ENCODE data around the gene ATP2A3.
A peak's percentile ranks its signal among the peaks of the same experiment; 100 is the strongest.

Gene ATP2A3

DNA sequence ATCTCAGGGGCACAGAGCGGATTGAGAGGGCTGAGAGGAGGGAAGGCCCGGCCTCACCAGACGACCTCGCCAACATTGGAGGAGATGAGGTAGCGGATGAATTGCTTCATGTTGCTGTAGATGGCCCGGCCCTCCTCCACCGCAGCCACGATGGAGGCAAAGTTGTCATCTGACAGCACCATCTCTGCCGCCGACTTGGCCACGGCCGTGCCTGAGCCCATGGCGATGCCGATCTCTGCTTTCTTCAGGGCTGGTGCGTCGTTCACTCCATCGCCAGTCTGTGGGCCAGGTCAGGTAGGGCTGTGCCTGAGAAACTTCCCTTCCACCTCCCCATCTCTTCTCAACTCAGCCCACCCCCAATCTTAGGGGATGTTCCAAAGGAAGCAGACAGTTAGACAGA lies 26.9 kb downstream of the ATP2A3 start:
- no peak for ATAC-seq
- no peak for TF ChIP-seq TSHZ2 (CRISPR knock-in tag; IDR thresholded peaks at IDR 0.05)
- TF ChIP-seq ZFP3 (CRISPR knock-in tag; IDR thresholded peaks at IDR 0.05), result no peak
- TF ChIP-seq, protein P1, sequence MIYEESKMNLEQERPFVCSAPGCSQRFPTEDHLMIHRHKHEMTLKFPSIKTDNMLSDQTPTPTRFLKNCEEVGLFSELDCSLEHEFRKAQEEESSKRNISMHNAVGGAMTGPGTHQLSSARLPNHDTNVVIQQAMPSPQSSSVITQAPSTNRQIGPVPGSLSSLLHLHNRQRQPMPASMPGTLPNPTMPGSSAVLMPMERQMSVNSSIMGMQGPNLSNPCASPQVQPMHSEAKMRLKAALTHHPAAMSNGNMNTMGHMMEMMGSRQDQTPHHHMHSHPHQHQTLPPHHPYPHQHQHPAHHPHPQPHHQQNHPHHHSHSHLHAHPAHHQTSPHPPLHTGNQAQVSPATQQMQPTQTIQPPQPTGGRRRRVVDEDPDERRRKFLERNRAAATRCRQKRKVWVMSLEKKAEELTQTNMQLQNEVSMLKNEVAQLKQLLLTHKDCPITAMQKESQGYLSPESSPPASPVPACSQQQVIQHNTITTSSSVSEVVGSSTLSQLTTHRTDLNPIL (CRISPR knock-in tag; IDR thresholded peaks at IDR 0.05; ENCODE audit: low read depth), result no peak
- TF ChIP-seq, protein P2, sequence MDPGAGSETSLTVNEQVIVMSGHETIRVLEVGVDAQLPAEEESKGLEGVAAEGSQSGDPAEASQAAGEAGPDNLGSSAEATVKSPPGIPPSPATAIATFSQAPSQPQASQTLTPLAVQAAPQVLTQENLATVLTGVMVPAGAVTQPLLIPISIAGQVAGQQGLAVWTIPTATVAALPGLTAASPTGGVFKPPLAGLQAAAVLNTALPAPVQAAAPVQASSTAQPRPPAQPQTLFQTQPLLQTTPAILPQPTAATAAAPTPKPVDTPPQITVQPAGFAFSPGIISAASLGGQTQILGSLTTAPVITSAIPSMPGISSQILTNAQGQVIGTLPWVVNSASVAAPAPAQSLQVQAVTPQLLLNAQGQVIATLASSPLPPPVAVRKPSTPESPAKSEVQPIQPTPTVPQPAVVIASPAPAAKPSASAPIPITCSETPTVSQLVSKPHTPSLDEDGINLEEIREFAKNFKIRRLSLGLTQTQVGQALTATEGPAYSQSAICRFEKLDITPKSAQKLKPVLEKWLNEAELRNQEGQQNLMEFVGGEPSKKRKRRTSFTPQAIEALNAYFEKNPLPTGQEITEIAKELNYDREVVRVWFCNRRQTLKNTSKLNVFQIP (CRISPR knock-in tag; IDR thresholded peaks at IDR 0.05; ENCODE audit: borderline replicate concordance, low read depth), result no peak
- TF ChIP-seq BACH2 (CRISPR knock-in tag; IDR thresholded peaks at IDR 0.05; ENCODE audit: borderline replicate concordance), result no peak
- no peak for TF ChIP-seq ISL1 (CRISPR knock-in tag; IDR thresholded peaks at IDR 0.05)
- no peak for TF ChIP-seq CSRNP3 (CRISPR knock-in tag; IDR thresholded peaks at IDR 0.05)
- no peak for TF ChIP-seq ESRRG (CRISPR knock-in tag; IDR thresholded peaks at IDR 0.05)
- TF ChIP-seq GLIS3 (CRISPR knock-in tag; IDR thresholded peaks at IDR 0.05), result no peak
- TF ChIP-seq ZFP30 (CRISPR knock-in tag; IDR thresholded peaks at IDR 0.05), result no peak
- TF ChIP-seq ZC3H10 (CRISPR knock-in tag; IDR thresholded peaks at IDR 0.05), result no peak
- no peak for TF ChIP-seq ARNTL (CRISPR knock-in tag; IDR thresholded peaks at IDR 0.05; ENCODE audit: borderline replicate concordance, low read depth)
- TF ChIP-seq ZNF565 (CRISPR knock-in tag; conservative IDR thresholded peaks at IDR 0.05; ENCODE audit: low read depth), result no peak
- TF ChIP-seq, protein P3, sequence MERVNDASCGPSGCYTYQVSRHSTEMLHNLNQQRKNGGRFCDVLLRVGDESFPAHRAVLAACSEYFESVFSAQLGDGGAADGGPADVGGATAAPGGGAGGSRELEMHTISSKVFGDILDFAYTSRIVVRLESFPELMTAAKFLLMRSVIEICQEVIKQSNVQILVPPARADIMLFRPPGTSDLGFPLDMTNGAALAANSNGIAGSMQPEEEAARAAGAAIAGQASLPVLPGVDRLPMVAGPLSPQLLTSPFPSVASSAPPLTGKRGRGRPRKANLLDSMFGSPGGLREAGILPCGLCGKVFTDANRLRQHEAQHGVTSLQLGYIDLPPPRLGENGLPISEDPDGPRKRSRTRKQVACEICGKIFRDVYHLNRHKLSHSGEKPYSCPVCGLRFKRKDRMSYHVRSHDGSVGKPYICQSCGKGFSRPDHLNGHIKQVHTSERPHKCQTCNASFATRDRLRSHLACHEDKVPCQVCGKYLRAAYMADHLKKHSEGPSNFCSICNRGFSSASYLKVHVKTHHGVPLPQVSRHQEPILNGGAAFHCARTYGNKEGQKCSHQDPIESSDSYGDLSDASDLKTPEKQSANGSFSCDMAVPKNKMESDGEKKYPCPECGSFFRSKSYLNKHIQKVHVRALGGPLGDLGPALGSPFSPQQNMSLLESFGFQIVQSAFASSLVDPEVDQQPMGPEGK (CRISPR knock-in tag; IDR thresholded peaks at IDR 0.05; ENCODE audit: borderline replicate concordance), result no peak
- TF ChIP-seq ZNF8 (CRISPR knock-in tag; IDR thresholded peaks at IDR 0.05), result no peak
- TF ChIP-seq TOX (CRISPR knock-in tag; IDR thresholded peaks at IDR 0.05; ENCODE audit: borderline replicate concordance), result no peak
- no peak for TF ChIP-seq OSR1 (CRISPR knock-in tag; IDR thresholded peaks at IDR 0.05)
- no peak for TF ChIP-seq RARB (CRISPR knock-in tag; IDR thresholded peaks at IDR 0.05)

DNA sequence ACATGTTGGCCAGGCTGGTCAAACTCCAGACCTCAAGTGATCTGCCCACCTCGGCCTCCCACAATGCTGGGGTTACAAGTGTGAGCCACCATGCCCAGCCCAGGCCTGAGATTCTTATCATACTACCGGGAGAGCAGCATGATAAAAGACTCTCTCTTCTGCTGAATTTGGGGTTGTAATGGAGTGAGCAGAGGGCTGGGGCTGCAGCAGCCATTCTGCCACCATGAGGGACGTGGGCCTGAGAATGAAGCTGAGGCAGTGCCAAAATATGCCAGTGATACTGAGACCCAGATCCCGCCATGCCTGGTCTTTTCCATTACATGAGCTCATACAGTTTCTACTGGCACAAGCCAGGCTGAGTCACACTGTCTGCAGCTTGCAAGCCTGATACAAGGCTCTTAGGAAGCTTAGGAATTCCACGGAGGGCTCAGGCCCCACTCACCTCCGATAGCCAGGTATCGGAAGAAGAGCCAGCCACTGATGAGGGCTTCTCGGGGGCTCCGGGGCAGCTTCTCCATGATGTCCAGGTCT lies 28.3 kb downstream of the ATP2A3 start:
- ATAC-seq, result peak; percentile 74
- TF ChIP-seq CSDC2 (CRISPR knock-in tag; IDR thresholded peaks at IDR 0.05), result no peak
- TF ChIP-seq, protein P2 (CRISPR knock-in tag; IDR thresholded peaks at IDR 0.05; ENCODE audit: borderline replicate concordance, low read depth), result no peak
- no peak for TF ChIP-seq BACH2 (CRISPR knock-in tag; IDR thresholded peaks at IDR 0.05; ENCODE audit: borderline replicate concordance)
- TF ChIP-seq ZFP3 (CRISPR knock-in tag; IDR thresholded peaks at IDR 0.05), result no peak
- TF ChIP-seq, protein P3 (CRISPR knock-in tag; IDR thresholded peaks at IDR 0.05; ENCODE audit: borderline replicate concordance), result no peak
- TF ChIP-seq TSHZ2 (CRISPR knock-in tag; IDR thresholded peaks at IDR 0.05), result no peak
- no peak for TF ChIP-seq ZNF565 (CRISPR knock-in tag; conservative IDR thresholded peaks at IDR 0.05; ENCODE audit: low read depth)
- no peak for TF ChIP-seq ZNF70 (CRISPR knock-in tag; IDR thresholded peaks at IDR 0.05)
- no peak for TF ChIP-seq CSRNP3 (CRISPR knock-in tag; IDR thresholded peaks at IDR 0.05)
- TF ChIP-seq PPARA (CRISPR knock-in tag; IDR thresholded peaks at IDR 0.05; ENCODE audit: borderline replicate concordance), result no peak
- TF ChIP-seq ZC3H10 (CRISPR knock-in tag; IDR thresholded peaks at IDR 0.05), result no peak
- no peak for TF ChIP-seq TOX (CRISPR knock-in tag; IDR thresholded peaks at IDR 0.05; ENCODE audit: borderline replicate concordance)

All from SK-N-SH treated with all-trans-retinoic acid at 6 μM for 48 hours (cell line).